CD4-positive, alpha-beta T cell (primary cell): ENCODE measurements around the gene ADAM19. TPM values are rescaled to one million over a fixed set of nuclear protein-coding genes. Genes with fewer than 3 reads are reported as not detected.

Experiments used
- total RNA-seq, 174 experiments: library from RNA in 2 of 174; stranded (reverse) in 2 of 174; gene quantifications; one replicate each; pipeline ENCODE4 v1.2.3 and lab custom pipeline; 2021 to 2026

The ADAM19 gene
- total RNA-seq, 2 experiments from 2014 or later, result 26.7 to 29.1 TPM

Other genes starting within 250 kb of the ADAM19 start
- gene NIPAL4, start 115.6 kb downstream of the ADAM19 start, total RNA-seq, result under 1 TPM; 0.16 to 0.45 TPM
- gene SOX30, start 76.7 kb upstream of the ADAM19 start, total RNA-seq, result not detected
- gene C5orf52, start 95.8 kb upstream of the ADAM19 start, total RNA-seq, result not detected
- 1 to 10 TPM; 4.1 to 4.6 TPM for gene THG1L, start 155.6 kb upstream of the ADAM19 start, total RNA-seq
- gene LSM11, start 167.9 kb upstream of the ADAM19 start, total RNA-seq, result under 1 TPM; 0.49 to 0.70 TPM